Cardiac muscle cell (in vitro differentiated cells and primary cell): ENCODE results near the gene ATP11A. TPM values are rescaled to one million over a fixed set of nuclear protein-coding genes. Genes with fewer than 3 reads are reported as not detected.

Source experiments
- DNase-seq, 2 donors: peaks; one replicate each; pipeline versions ENCODE4 v3.0.0 to v3.0.0-alpha.2; 2010 to 2017; ENCODE audit warnings: low read depth in 1 of 2, low spot score in 1 of 2
- H3K27ac ChIP-seq: fragments of 200-600 bp; sonication (generic); 2 replicates; pipeline ENCODE4 v1.5.1; 2016
- H3K27me3 ChIP-seq: fragments of 200-600 bp; sonication (generic); 2 replicates; pipeline ENCODE4 v1.6.0; 2016; ENCODE audit warnings: control low read depth
- H3K36me3 ChIP-seq: fragments of 200-600 bp; sonication (generic); 2 replicates; pipeline ENCODE4 v1.5.1; 2016; ENCODE audit warnings: control low read depth
- H3K4me1 ChIP-seq: fragments of 200-600 bp; sonication (generic); 2 replicates; pipeline ENCODE4 v1.8.1; 2017; ENCODE audit warnings: low read depth, mild to moderate bottlenecking, mixed run types
- H3K4me3 ChIP-seq: fragments of 200-600 bp; sonication (generic); 2 replicates; pipeline ENCODE4 v1.5.1; 2016; ENCODE audit warnings: mild to moderate bottlenecking
- H3K9me3 ChIP-seq: fragments of 200-600 bp; sonication (generic); 2 replicates; pipeline ENCODE4 v1.5.1; 2017; ENCODE audit warnings: low read depth, mild to moderate bottlenecking, control low read depth
- polyA plus RNA-seq: library from polyadenylated mRNA; unstranded; fragments of >200 nt; fragmentation: Nextera tagmentation; extraction: Ambion mirVana; gene quantifications from 2 replicates; pipeline ENCODE4 v1.2.1, GENCODE V29; 2016
- total RNA-seq: library from RNA; depleted of rRNA; stranded (reverse); fragments of >200 nt; gene quantifications from 2 replicates; pipeline ENCODE4 v1.2.3, GENCODE V29; 2016
- TF ChIP-seq, protein P1 (sequence below): IDR thresholded peaks from 2 replicates; pipeline ENCODE4 v1.5.1; 2012; ENCODE audit warnings: low read depth, mild to moderate bottlenecking, low read length

The ATP11A gene
- total and polyA plus RNA-seq, 2 experiments from 2014 or later: 38.0 to 42.9 TPM

GRCh38 chr13:112711528-112712265 lies 21.9 kb downstream of the ATP11A start:
- Histone ChIP-seq H3K4me3 (no peak overlapping the region), H3K36me3 (no peaks in the 10 kb centered on the region), H3K27ac (peak overlapping the region; percentile 97)

DNA sequence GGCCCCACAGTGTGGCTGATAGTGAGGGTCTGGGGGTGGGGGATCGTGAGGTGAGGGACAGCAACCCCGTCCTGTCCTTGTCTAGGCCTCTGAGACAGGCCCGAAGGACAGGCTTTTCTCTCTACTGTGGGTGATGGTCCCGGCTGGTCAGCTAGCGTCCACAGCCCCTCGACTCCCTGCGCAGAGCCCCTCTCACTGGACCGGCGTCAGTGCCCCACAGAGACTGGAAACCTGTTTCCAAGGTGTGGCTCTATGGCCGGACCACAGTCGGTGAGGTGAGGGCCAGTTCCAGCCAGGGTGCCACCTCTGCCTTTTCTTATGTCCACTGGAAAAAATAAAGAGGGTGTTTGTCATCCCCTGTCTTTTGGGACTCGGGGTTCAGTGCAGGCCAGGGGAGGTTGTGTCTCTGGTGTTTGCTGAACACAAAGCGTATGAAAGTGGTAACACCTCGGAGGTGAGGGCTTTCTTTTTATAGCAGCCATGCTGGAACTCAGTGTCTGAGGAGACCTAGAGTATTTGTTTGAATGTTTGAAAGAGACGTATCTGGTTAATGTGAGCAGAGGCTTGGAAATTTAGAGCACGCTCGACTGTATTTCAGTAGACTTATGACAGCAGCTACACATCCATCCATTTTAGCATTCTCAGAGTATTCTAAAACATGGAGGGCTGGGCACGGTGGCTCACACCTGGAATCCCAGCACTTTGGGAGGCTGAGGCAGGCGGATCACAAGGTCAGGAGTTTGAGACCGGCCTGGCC lies 22.8 kb downstream of the ATP11A start:
- H3K4me1 ChIP-seq: peaks cover 68% of the 10 kb centered on the region
- H3K4me3 ChIP-seq: no peak overlapping the region
- TF ChIP-seq, protein P1, sequence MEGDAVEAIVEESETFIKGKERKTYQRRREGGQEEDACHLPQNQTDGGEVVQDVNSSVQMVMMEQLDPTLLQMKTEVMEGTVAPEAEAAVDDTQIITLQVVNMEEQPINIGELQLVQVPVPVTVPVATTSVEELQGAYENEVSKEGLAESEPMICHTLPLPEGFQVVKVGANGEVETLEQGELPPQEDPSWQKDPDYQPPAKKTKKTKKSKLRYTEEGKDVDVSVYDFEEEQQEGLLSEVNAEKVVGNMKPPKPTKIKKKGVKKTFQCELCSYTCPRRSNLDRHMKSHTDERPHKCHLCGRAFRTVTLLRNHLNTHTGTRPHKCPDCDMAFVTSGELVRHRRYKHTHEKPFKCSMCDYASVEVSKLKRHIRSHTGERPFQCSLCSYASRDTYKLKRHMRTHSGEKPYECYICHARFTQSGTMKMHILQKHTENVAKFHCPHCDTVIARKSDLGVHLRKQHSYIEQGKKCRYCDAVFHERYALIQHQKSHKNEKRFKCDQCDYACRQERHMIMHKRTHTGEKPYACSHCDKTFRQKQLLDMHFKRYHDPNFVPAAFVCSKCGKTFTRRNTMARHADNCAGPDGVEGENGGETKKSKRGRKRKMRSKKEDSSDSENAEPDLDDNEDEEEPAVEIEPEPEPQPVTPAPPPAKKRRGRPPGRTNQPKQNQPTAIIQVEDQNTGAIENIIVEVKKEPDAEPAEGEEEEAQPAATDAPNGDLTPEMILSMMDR: no peak
- peak overlapping the region; percentile 97 for H3K27ac ChIP-seq
- no peak for DNase-seq
- H3K27me3 ChIP-seq: no peaks in the 10 kb centered on the region
- H3K36me3 ChIP-seq: no peaks in the 10 kb centered on the region
- no peaks in the 10 kb centered on the region for H3K9me3 ChIP-seq

More at GRCh38 chr13:112711528-112712265, 21.9 kb downstream of the ATP11A start:
- Histone ChIP-seq H3K27me3 (no peaks in the 10 kb centered on the region), H3K9me3 (no peaks in the 10 kb centered on the region), H3K4me1 (peaks cover 61% of the 10 kb centered on the region)
- TF ChIP-seq, protein P1: peak; percentile 25
- DNase-seq: peak; percentile 87 to 99

DNA sequence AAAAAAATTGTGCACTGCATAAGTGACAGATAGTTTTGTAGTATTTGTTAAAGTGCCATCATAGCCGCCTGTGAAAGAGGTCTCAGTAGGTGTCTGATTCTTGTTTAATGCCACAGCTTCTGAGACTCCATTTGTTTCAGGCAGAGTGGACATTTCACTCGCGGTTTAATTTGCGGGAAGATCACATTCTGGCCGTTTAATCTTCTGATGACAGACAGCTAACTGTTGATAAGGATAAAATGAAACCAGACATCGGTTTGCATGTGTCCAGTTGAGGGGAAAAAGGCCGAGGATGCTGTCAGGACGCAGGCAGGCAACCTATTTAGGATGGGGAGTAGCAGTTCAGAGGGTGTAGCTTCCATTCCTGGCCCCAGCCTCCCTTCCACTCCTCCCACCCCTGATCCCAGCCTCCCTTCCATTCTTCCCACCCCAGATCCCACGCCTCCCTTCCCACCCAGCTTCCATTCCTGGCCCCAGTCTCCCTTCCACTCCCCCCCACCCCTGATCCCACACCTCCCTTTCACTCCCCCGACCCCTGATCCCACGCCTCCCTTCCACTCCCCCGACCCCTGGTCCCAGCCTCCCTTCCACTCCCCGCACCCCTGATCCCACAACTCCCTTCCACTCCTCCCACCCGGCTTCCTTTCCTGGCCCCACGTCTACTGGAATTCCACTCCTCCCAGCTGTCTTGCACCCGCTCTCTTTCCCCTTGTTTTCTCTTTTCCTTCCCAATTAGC lies 23.8 kb downstream of the ATP11A start:
- H3K36me3 ChIP-seq: no peaks in the 10 kb centered on the region
- TF ChIP-seq, protein P1: no peak

DNA sequence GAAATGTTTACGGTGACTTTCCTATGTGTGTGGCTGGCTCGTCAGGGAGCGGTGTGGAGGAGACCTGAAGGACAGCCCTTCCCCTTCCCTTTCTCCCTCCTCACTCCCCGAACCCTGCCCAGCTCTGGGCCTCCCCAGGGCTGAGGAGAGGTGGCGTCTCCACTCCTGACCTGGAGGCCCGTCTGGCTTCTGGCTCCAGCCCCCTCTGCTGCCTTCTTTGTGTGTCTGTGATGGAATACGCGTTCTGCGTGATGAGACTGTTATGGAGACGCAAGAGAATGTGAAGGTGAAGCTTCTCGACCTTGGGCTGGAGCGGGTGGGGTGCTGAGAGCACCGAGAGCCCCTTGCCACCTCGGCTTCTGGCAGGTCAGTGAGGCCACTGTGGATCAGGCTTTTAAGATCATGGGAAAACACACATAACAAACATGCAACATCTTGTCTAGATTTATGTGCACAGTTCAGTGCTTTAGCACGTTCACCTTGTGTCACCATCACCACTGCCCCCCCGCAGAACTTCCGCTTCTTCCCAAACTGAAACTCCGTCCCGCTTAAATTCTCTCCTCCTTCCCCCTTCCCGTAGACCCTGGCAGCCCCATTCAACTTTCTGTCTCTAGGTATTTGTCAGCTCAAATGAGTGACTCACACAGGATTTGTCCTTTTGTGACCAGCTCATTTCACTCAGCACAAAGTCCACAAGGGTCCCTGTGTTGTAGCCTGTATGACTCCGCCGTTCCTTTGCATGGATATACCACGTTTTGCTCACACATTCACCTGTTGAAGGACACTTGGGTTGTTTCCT lies 24.7 kb downstream of the ATP11A start:
- Histone ChIP-seq H3K4me1 (peaks cover 54% of the 10 kb centered on the region), H3K36me3 (no peaks in the 10 kb centered on the region), H3K9me3 (no peaks in the 10 kb centered on the region), H3K27ac (peak overlapping the region; percentile 97), H3K27me3 (no peaks in the 10 kb centered on the region), H3K4me3 (no peak overlapping the region)
- TF ChIP-seq, protein P1: no peak
- no peak for DNase-seq

More for the DNA sequence above, 23.8 kb downstream of the ATP11A start:
- no peaks in the 10 kb centered on the region for H3K9me3 ChIP-seq
- peak in 1 of 2 donors; percentile 26 for DNase-seq
- H3K4me3 ChIP-seq: no peak overlapping the region
- peaks cover 63% of the 10 kb centered on the region for H3K4me1 ChIP-seq
- peak overlapping the region; percentile 97 for H3K27ac ChIP-seq
- H3K27me3 ChIP-seq: no peaks in the 10 kb centered on the region

DNA sequence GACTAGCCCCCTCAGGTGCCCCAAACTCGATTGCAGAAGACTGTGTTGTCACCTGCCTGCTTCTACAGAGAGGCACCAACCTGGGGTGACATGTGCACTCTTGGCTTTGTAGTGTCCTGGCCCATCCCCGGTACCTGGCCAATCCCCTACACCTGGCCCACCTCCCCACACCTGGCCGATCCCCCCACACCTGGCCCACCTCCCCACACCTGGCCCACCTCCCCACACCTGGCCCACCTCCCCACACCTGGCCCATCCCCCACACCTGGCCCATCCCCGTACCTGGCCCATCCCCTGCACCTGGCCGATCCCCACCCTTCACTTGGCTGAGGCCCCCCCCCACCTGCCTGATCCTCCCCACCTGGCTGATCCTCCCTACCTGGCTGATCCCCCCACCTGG lies 25.4 kb downstream of the ATP11A start:
- Histone ChIP-seq H3K4me1 (peaks cover 48% of the 10 kb centered on the region), H3K27me3 (no peaks in the 10 kb centered on the region), H3K36me3 (no peaks in the 10 kb centered on the region), H3K27ac (no peak overlapping the region), H3K4me3 (no peak overlapping the region), H3K9me3 (no peaks in the 10 kb centered on the region)
- TF ChIP-seq, protein P1: no peak
- no peak for DNase-seq
